ENCODE data around the gene CDH23. TPM values are rescaled to one million over a fixed set of nuclear protein-coding genes. Genes with fewer than 3 reads are reported as not detected.

CDH23 gene
- total and polyA plus RNA-seq, 10 donors, result 2.0 to 19.9 (median 11.0) TPM

GRCh38 chr10:71406878-71407277 is 10.2 kb downstream of the CDH23 start:
- TF ChIP-seq POLR2AphosphoS5 (IDR thresholded peaks at IDR 0.05) (no peak), POLR2A (IDR thresholded peaks at IDR 0.05) (no peak), CTCF (IDR thresholded peaks at IDR 0.05 in 8 of 11, conservative IDR thresholded peaks at IDR 0.05 in 3 of 11) (no peak)
- Histone ChIP-seq H3K27ac (no peak overlapping the region), H3K36me3 (no peaks in the 10 kb centered on the region), H3K9me3 (peaks cover 0 to 19% (median 16%) of the 10 kb centered on the region in 8 donors), H3K4me1 (no peaks in the 10 kb centered on the region), H3K27me3 (replicated peaks in 1 of 7) (peaks cover 0 to 16% (median 0%) of the 10 kb centered on the region in 7 donors), H3K4me3 (no peak overlapping the region)
- intact Hi-C loops (cut with DNase I; ENCODE audit: low total_unique reads), result no loop called here
- no peak for DNase-seq
- WGBS, 5 donors, result 80 to 95% (median 91%) methylated on average over 3 of the region's 3 CpGs

DNA sequence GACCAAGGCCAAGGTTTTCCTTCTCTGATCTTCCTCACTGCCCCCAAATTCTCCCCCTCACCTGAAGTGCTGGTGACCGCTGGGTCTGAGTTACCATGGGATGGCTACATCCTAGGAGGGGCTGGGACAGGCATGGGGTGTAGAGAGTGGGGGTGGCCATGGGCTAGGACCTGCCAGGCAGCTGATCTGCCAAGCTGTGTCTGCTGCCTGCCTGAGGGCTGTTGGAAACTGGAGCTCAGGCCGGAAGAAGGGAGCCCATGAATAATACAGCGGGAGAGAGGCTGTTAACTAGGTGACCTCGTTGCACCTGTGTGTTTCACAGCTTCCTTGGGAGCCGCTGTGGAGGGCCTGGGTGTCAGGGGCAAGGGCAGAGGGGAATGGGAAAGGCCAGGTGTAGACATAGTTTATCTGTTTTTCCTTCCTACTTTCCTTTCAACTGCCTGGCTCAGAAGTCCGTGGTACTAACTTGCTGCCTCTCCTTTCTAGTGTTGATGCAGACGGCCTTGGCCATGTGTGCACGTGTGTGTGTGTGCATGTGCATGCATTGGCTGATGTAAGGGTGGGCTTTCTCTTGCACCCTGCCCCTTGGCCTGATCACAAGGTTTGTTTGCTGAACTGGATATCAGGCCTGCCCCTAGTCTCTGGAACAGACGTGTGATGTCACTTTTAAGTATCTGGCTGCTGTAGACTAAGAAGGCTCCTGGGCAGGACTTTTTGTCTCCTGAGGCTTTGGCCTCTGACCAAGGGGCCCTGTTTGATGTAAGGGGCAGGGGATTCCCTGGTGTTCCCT is 11.9 kb downstream of the CDH23 start:
- H3K27me3 ChIP-seq (replicated peaks in 1 of 7), result peaks cover 0 to 13% (median 0%) of the 10 kb centered on the region in 7 donors
- no peak overlapping the region for H3K4me3 ChIP-seq
- intact Hi-C loops (cut with DNase I; ENCODE audit: low total_unique reads), result no loop called here
- H3K27ac ChIP-seq, result no peak overlapping the region
- no peaks in the 10 kb centered on the region for H3K4me1 ChIP-seq
- H3K36me3 ChIP-seq, result no peaks in the 10 kb centered on the region
- H3K9me3 ChIP-seq, result peaks cover 0 to 27% (median 21%) of the 10 kb centered on the region in 8 donors
- no peak for DNase-seq
- TF ChIP-seq POLR2A (IDR thresholded peaks at IDR 0.05) (no peak), POLR2AphosphoS5 (IDR thresholded peaks at IDR 0.05) (no peak), CTCF (IDR thresholded peaks at IDR 0.05 in 8 of 11, conservative IDR thresholded peaks at IDR 0.05 in 3 of 11) (no peak)
- WGBS, 5 donors, result 75 to 86% (median 79%) methylated on average over 5 to 9 of the region's 9 CpGs

DNA sequence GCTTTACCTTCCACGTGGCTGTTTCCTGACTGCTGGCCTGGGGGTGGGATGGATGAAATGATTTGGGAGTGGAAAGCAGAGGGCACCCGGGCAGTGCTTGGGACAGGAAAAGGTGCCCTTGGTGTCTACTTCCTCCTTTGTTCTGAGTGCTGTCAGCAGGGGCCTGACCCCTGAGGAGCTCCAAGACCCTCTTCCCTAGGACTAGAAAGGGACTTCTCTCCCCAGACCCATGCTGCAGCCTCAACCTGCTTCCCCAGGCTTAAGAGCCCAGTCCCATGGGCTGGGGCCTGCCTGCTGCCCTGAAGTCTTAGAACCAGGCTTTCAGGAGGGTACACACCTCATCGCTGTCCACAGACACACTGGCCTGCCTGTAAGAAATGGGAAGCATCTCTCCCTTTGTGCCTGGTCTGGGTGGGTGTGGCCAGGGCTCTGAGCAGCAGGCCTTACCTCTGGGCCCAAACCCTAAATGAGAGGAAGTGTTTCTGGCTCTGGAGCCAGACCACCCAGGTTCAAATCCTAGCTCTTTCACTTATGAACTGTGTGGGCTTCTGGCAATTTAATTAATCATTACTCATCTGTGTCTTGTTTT is 12.9 kb downstream of the CDH23 start:
- Histone ChIP-seq H3K27me3 (replicated peaks in 1 of 7) (peaks cover 0 to 6% (median 0%) of the 10 kb centered on the region in 7 donors), H3K36me3 (no peaks in the 10 kb centered on the region), H3K4me3 (no peak overlapping the region), H3K4me1 (no peaks in the 10 kb centered on the region), H3K27ac (no peak overlapping the region), H3K9me3 (peaks cover 0 to 27% (median 21%) of the 10 kb centered on the region in 8 donors)
- intact Hi-C loops (cut with DNase I; ENCODE audit: low total_unique reads), result no loop called here
- TF ChIP-seq POLR2A (IDR thresholded peaks at IDR 0.05) (no peak), CTCF (IDR thresholded peaks at IDR 0.05 in 8 of 11, conservative IDR thresholded peaks at IDR 0.05 in 3 of 11) (no peak), POLR2AphosphoS5 (IDR thresholded peaks at IDR 0.05) (no peak)
- no peak for DNase-seq
- WGBS, 5 donors, result 40 to 58% (median 52%) methylated on average over 2 to 3 of the region's 3 CpGs

GRCh38 chr10:71413581-71413980 is 16.9 kb downstream of the CDH23 start:
- TF ChIP-seq CTCF (IDR thresholded peaks at IDR 0.05 in 8 of 11, conservative IDR thresholded peaks at IDR 0.05 in 3 of 11) (no peak), POLR2A (IDR thresholded peaks at IDR 0.05) (no peak), POLR2AphosphoS5 (IDR thresholded peaks at IDR 0.05) (no peak)
- Histone ChIP-seq H3K4me1 (no peaks in the 10 kb centered on the region), H3K27me3 (replicated peaks in 1 of 7) (peaks cover 0 to 6% (median 0%) of the 10 kb centered on the region in 7 donors), H3K36me3 (no peaks in the 10 kb centered on the region), H3K4me3 (no peak overlapping the region), H3K27ac (no peak overlapping the region), H3K9me3 (peaks cover 0 to 36% (median 21%) of the 10 kb centered on the region in 8 donors)
- intact Hi-C loops (cut with DNase I; ENCODE audit: low total_unique reads), result no loop called here
- no peak for DNase-seq
